Activated gamma-delta T cell (primary cell): ENCODE measurements around the gene GRIK5.
A peak's percentile ranks its signal among the peaks of the same experiment; 100 is the strongest.
"Not testable (repeated sequence)": the region's sequence is repeated elsewhere in the genome, so short reads cannot be mapped to it uniquely, and the experiment has no call there.

Experiments used
- DNase-seq: peaks from one replicate; lab custom pipeline; 2025; lab: John Stamatoyannopoulos, UW

Gene GRIK5

GRCh38 chr19:42010245-42011126, 59.5 kb downstream of the GRIK5 start:
- DNase-seq, result no peak

- no peak for DNase-seq
These were observed 63.4 kb downstream of the GRIK5 start for GRCh38 chr19:42006569-42006968.

- DNase-seq, result no peak
These were observed 64.5 kb downstream of the GRIK5 start for GRCh38 chr19:42005504-42005903.

GRCh38 chr19:42003506-42004294, 66.3 kb downstream of the GRIK5 start:
- DNase-seq, result no peak

- DNase-seq, result no peak
These were observed 70.2 kb downstream of the GRIK5 start for GRCh38 chr19:41999878-42000208.

GRCh38 chr19:41999071-41999877, 70.7 kb downstream of the GRIK5 start:
- no peak for DNase-seq

- no peak for DNase-seq
These were observed 71.6 kb downstream of the GRIK5 start for GRCh38 chr19:41998246-41999020.

GRCh38 chr19:41997851-41998229, 72.2 kb downstream of the GRIK5 start:
- DNase-seq, result no peak

GRCh38 chr19:41997121-41997850, 72.7 kb downstream of the GRIK5 start:
- DNase-seq, result no peak

- no peak for DNase-seq
These were observed 73.8 kb downstream of the GRIK5 start for GRCh38 chr19:41995959-41996797.

- no peak for DNase-seq
These were observed 74.7 kb downstream of the GRIK5 start for GRCh38 chr19:41994994-41995958.

- DNase-seq, result no peak
These were observed 75.5 kb downstream of the GRIK5 start for GRCh38 chr19:41994521-41994971.

- peak; percentile 65 for DNase-seq
These were observed 76.2 kb downstream of the GRIK5 start, which contains the start of gene ATP1A3 for GRCh38 chr19:41993612-41994483. Gene ATP1A3 (minus strand): TSS chr19:41994230. CDS start chr19:41994076, 154 bp downstream.

GRCh38 chr19:41991925-41992569, 78.0 kb downstream of the GRIK5 start:
- DNase-seq, result not testable (repeated sequence)

- DNase-seq, result no peak
These were observed 79.0 kb downstream of the GRIK5 start for GRCh38 chr19:41991025-41991424.

GRCh38 chr19:41990615-41991014, 79.4 kb downstream of the GRIK5 start:
- DNase-seq, result no peak

GRCh38 chr19:41990028-41990427, 80.0 kb downstream of the GRIK5 start:
- no peak for DNase-seq
